ENCODE data around the gene FBXO47.

FBXO47 gene, protein sequence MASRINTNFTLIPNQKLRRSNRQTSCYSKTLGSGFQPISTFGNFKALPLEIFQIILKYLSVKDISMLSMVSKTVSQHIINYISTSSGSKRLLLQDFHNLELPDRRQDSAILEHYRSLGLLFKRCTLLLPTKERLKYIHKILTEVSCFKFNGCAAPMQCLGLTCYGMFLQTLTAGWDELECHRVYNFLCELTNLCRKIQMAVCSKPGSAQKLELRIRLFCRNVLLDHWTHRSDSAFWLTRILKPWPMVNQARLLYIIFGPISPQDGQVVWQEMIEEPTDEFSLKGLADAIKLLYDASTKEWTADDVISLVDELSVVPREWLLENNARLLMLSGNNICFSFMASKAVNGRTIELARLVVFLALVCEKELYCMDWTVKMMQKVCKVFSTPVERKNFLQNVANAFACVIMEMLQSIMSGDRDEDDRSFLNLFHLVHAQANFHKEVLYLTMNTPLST

DNA sequence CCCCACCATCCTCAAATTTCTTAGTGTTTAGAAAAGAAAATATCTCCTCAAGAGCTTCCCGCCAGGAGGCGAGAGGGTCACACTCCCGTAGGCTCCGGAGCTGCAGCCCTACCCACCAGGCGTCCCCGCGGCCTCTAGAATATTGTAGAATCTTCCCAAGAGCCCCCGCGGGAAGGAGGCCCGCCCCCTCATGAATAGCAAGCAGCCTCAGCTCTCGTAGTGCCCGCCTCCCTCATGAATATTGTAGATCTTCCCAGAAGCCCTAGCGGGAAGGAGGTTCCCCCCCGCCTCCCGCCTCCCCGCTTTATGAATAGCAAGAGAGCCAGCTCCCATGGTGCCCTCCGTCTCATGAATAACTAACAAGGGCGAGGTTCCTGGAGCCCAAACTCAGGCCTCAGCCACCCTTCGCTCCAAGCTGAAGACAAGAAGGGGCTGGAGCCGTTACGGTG, at the start of gene FBXO47:
Gene FBXO47, minus strand, starts transcription at position 114 of the 449 bp plus-strand sequence. CDS start 4,378 bp downstream, outside the sequence.
- H3K4me3 ChIP-seq, result peak within 1 kb of the TSS in 5 of 7 experiments; percentile 3 to 23 (median 20)
- peak within 1 kb of the TSS in 17 of 21 experiments; percentile 8 to 86 (median 73) for H3K27ac ChIP-seq

DNA sequence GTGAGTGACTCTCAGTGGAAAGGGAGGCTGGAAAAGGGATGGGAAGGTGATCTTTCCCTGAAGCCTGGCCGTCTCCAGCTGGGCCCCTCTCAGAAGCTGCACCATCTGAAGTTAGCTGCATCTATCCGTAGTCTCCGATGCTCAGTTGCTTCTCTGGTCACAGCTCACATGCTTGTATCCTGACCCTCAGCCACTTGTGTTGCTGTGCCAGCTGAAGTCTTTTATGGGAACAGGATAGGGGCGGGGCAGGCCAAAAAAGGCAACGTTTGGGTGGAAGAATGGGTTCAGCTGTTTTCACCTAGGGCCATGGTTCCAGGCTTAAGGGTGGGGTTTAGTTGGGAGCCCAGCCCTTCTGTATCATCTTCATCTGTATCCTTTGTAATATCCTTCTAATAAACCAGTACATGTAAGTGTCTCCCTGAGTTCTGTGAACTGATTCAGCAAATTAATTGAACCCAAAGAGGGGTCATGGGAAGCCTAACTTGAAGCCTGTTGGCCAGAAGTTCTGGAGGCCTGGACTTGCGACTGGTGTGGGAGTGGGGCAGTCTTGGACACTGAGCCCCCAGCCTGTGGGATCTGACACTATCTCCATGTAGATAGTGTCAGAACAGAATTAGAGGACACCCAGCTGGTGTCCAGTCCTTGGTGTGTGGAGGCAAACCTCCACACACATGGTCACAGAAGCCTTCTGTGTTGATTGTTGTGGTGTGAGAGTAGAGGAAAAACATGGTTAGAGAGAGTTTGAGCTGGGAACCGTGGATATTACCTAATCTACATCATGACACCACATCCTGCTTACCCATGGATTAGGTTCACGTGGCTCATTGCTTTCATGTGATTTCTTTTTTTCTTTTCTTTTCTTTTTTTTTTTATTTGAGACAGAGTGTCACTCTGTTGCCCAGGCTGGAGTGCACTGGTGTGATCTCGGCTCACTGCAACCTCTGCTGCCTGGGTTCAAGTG, 49.3 kb upstream of the FBXO47 start:
- peak overlapping the region in 4 of 21 experiments; percentile 7 to 26 (median 16) for H3K27ac ChIP-seq
- H3K4me3 ChIP-seq, result no peak overlapping the region

DNA sequence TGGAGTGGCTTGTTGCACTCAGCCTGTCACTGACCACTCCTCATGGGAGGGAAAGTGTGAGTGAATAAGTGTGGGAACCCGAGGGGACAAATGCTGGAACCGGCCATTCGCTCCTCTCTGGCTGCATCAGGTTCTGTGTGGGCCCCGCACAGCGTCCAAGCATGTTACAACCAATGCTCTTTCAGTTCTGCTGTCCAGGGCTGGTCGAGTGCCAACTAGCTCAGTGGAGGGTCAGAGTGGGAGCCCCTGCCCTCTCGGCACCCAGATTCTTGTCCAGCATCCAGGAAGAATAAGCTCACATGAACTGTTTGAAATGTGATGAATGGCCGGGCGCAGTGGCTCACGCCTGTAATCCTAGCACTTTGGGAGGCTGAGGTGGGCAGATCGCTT, 48.3 kb upstream of the FBXO47 start:
- H3K27ac ChIP-seq, result peak overlapping the region in 3 of 21 experiments; percentile 16 to 56 (median 51)

DNA sequence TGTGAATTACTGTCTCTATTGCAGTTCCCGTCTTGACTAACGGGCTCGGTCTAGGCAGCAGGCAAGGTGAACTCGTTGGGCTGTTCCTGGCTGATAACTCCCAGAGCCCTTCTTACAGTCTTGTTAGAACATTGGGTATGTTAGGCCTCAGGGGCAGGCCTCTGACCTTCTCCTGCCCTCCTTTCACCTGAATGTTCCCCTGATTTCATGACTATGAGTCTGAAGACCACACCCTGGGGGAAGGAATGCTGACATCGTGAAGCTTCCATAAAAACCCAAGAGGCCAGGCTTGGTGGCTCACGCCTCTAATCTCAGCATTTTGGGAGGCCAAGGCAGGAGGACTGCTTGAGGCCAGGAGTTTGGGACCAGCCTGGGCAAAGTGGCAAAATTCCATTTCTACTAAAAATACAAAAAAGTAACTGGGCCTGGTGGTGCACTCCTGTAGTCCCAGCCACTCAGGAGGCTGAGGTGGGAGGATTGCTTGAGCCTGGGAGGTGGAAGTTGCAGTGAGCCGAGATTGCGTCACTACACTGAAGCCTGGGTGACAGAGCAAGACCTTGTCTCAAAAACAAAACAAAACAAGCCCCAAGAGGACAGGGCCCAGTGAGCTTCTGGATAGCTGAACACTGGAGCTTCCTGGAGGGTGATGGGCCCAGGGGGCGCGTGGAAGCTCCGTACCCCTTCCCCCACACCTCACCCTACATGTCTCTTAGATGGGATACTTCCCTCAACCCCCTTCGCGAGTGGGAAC, 47.8 kb upstream of the FBXO47 start:
- peak overlapping the region in 14 of 21 experiments; percentile 7 to 68 (median 38) for H3K27ac ChIP-seq
- no peak overlapping the region for H3K4me3 ChIP-seq

More for the DNA sequence above, 48.3 kb upstream of the FBXO47 start:
- no peak overlapping the region for H3K4me3 ChIP-seq

DNA sequence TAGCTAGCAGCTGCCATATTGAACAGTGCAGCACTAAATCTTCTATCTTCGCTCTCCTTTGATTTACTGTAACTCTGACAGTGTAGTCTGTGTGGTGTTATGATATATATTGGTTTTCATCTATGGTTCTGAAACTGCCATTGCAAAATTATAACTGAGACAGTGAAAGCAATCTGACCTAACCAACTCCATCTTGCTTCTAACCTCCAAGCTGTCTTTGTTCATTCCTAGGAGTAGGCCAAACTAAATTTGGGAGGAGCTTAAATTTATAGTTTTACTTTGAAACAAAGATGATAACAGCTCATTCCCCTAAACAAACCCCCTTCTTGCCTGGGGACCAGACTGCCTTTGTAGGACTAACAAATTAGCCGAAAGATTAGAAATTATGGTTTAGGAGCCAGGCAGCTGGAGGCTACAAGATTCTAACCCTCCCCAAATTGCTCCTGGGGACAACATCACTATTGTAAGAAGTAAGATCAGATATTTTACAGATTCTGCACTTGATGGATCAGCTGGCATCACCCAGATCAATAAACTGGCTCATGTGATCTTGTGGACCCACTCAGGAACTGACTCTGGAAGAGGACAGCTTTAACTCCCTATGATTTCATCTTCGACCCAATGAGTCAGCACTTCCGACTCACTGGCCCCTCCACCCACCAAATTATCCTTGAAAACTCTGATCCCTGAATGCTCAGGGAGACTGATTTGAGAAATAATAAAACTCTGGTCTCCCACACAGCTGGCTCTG, 47.0 kb upstream of the FBXO47 start:
- H3K27ac ChIP-seq, result peak overlapping the region in 12 of 21 experiments; percentile 7 to 68 (median 38)
- H3K4me3 ChIP-seq, result no peak overlapping the region

DNA sequence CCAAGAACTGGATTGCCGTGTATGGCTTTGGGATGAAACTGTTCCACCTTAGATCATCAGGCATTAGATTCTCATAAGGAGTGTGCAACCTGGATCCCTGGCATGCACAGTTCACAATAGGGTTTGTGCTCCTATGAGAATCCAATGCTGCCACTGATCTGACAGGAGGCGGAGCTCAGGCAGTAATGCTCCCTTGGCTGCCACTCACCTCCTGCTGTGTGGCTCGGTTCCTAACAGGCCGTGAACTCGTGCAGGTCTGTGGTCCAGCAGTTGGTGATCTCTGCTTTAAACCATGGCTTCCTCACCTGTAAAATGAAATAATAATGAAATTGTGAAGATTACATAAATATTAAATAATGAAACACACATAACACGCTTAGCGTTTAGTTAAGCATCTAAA, 45.5 kb upstream of the FBXO47 start:
- Histone ChIP-seq H3K27ac (no peak overlapping the region), H3K4me3 (no peak overlapping the region)

DNA sequence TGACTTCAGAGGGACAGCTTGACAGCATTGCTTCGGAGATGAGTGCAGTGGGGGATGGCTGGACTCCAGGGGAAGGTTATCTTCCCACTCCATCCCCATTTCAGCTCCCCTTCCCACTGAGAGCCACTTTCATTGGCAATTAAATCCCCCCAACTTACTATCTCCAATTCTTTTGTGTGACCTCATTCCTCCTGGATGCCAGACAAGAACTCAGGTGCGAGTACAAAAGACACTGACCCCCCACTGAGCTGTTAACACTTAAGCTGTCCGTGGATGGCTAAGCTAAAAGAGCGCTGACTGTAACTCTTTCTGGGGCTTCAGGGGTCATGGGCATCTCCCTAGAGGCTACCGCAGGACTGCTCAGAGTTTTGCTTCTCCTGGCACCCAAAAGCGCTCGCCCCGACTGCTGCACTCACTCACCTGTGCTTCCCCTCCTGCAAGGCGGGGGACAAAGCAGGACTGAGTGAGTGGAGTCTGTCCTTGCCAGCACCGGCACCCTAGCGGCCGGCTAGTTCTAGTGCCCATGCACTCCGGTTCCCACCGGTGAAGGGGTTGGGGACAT, 44.8 kb upstream of the FBXO47 start:
- no peak overlapping the region for H3K27ac ChIP-seq
- no peak overlapping the region for H3K4me3 ChIP-seq

DNA sequence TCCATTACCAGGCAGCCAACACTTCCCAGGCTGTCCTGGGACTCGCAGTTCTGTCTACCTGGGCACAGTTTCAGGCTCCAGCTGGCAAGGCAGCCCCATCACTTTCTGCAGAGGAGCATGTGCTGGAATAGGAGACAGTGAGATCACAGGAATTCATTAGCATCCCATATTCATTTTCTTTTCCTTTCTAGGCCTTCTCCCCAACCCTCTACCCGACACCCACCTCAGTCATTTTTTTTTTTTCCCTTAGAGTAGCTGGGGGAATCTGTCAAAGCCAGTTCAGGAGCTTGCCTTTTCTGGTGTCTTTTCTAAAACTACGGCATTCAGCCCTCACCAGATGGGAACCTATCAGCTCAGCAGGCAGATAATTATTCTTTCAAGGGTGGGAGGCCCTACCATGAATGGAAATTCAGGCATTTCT, 42.4 kb upstream of the FBXO47 start:
- no peak overlapping the region for H3K27ac ChIP-seq
- H3K4me3 ChIP-seq, result no peak overlapping the region

DNA sequence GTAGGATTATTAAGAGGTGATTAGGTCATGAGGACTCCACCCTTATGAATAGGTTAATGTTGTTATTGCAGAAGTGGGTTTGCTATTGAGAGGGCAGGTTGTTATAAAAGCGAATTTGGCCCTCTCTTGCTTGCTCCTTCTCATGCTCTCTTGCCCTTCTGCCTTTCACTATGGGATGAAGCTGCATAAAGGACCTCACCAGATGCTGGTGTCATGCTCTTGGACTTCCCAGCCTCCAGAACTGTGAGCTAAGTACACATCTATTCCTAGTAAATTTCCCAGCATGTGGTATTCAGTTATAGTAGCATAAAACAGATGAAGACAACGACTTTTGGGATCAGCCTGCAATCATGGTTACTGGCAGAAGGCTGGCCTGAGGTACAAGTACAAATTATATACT, 41.4 kb upstream of the FBXO47 start:
- no peak overlapping the region for H3K27ac ChIP-seq
- no peak overlapping the region for H3K4me3 ChIP-seq

DNA sequence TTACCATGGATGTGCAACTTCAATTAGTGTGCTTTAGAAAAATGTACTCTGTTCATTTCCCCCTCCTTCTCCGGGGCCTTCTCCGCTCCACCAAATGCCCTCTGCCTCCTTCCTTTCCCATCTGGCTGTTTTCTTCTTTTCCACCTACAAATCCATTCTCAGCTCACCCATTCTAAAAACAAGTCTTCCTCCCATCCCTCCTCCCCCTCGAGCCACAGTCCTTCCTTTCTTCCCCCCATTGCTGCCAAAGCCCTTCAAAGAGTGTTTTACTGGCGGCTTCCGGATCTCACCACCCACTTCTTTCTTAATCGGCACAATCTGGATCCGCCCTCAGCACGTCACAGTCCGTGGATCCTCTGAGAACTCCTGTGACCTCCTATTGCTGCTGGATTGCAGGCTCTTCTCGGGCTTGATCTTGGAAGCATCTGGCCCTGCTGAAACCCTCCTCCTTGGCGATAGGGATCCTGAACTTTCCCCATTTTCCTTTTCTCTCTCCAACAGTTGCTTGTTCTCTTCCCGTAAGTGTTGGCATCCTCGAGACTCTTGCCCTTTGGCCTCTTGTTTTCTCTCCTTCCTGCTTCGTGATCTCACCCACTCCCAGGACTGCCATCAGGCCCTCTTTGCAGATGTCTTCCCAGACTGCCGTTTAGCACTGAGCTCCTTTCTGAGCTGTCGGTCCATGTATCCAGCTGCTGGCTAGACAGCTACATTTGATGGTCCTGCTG, 36.0 kb upstream of the FBXO47 start:
- H3K4me3 ChIP-seq, result peak overlapping the region in 1 of 7 experiments; percentile 21
- peak overlapping the region in 20 of 21 experiments; percentile 58 to 93 (median 82) for H3K27ac ChIP-seq

DNA sequence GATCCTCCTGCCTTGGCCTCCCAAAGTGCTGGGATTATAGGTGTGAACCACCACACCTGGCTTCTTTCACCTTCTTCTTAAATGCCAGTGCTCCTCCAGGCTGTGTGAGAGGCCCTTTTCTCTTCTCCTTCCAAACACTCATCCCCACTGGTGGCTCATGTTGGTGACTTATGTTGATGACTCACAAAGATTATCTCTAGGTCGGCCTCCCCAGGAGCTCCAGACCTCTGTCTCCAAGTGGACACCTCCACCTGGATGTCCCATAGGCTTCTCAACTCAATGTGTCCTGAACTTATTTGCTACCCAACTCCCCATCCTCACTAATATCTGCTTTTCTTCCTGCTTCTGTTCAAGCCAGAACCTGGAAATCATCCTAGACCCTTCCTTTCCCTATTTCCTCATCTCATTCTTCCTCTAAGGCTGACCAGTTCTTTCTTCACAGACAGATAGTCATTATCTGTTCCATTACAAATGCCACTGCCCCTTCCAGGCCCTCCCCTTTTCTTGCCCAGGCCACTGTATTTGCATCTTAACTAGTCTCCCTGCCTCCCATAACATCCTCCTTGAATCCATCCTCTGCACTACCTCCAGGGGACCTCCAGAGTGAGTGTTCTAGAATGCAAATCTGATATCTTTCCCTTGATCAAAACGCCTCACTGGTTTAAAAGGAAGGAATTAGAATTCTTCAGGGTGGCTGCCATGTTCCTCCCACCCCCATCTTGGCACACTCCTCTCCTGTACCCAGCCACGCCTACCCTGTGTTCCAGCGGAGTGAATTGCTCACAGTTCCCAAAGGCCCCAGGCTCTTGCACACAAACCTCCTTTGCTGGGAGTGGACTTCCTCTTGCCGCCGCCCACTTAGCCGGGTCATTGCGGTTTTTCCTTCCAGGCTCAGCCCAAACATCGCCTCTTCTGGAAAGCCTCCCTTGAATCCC, 34.8 kb upstream of the FBXO47 start:
- H3K27ac ChIP-seq, result peak overlapping the region in 20 of 21 experiments; percentile 58 to 93 (median 82)
- peak overlapping the region in 1 of 7 experiments; percentile 21 for H3K4me3 ChIP-seq

DNA sequence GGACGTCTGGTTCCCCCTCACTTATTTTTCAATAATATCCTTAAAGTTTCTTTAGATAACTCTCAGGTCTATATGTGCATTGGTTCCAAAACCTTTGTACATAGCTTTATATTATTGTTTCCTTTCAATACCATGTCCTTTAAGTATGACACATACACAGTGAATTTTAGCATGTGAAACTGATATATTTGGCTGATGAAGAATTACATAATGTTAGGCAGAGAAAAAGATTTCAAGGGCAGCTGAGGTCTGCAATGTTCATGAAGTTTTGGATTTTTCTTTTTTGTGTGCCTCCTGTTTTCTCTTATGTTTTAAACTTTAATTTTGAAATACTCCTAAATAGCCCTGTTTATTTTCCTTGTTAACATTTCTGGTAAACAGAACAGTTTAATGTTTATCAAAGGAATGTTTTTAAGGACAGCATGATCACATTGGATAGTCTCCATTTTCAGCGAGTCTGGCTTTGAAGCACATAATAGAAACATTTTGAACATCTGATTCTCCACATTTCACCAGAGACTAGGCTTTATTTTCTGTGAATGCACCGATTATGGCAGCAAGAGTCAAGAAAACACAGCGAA, 32.9 kb upstream of the FBXO47 start:
- H3K27ac ChIP-seq, result peak overlapping the region in 19 of 21 experiments; percentile 14 to 93 (median 75)
- H3K4me3 ChIP-seq, result no peak overlapping the region

DNA sequence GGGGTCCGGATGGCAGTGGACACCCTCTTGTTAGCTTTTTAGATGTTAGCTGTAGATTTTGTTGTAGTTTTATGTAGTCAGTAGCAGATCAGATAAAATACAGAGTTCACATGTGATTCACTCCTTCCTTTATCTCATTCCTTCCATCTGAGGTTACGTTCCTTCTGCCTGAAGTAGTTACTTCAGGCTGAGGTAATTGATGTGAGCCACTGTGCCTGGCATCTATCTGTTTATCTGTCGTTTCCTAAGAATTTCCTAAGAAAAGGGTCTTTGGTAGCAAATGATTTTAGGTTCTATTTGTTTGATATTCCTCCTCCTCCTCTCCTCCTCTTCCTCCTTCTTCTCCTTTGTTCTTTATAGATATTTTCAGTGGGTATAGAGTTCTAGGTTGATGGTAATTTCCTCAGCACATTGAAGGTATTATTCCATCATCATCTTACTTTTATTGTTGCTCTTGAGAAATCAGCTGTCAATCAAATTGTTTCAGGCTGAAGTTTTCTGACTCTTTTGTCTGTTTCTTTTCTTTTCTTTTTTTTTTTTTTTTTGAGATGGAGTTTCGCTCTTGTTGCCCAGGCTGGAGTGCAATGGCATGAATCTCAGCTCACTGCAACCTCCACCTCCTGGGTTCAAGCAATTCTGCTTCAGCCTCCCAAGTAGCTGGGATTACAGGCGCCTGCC, 29.6 kb upstream of the FBXO47 start:
- Histone ChIP-seq H3K27ac (no peak overlapping the region), H3K4me3 (no peak overlapping the region)

DNA sequence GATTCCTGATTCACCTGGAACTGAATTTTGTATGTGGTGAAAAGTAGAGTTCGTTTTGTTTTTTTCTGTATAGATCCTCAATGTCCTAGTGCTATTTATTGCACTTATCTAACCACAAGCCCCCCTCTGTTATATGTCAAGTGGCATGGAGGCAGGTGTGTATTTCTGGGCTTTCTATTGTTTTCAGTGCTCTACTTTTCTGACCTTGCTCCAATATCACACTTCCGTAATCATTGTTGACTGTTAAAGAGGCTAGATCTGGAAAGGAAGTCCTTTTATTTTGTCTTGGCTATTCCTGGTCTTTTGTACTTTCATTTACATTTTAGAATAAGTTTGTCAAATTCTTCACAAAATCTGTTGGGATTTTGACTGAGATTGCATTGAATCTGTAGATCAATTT, 26.8 kb upstream of the FBXO47 start:
- no peak overlapping the region for H3K4me3 ChIP-seq
- H3K27ac ChIP-seq, result no peak overlapping the region

DNA sequence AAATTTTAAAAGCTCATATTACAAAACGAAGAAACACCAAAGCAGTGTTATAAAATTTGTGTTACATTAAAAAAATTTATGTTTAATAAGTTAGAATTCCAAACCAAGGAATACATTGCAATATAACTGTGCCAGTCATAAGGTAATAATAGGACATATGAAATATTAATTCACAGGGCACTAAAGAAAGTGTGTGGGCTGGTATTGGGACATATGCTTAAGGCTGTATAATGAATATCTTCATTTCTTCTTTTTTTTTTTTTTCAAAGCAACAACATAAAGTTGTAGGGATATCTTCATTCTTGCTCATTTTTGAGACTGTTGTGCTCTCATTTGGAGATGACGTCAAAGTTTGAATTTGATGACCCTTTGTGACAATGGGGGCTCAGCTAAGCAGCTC, 17.5 kb upstream of the FBXO47 start:
- H3K4me3 ChIP-seq, result no peak overlapping the region
- H3K27ac ChIP-seq, result no peak overlapping the region

Data from skin epidermis (tissue), 12 donors.